Heart right ventricle (tissue), 16 donors: ENCODE measurements around the gene MYO5B. TPM values are rescaled to one million over a fixed set of nuclear protein-coding genes. Genes with fewer than 3 reads are reported as not detected.

ENCODE experiments used
- ATAC-seq, 8 donors: fragments of 200-7000 bp; cut with Tn5 transposase; one replicate each; pipeline ENCODE4 v1.9.1; 2020; ENCODE audit warnings: mild to moderate bottlenecking in 8 of 8, moderate library complexity in 8 of 8, moderate number of reproducible peaks in 1 of 8
- DNase-seq, 2 donors: peaks; one replicate each; pipeline ENCODE4 v3.0.0-alpha.2; 2020
- H3K27ac ChIP-seq, 10 donors: fragments of 200-600 bp; sonication (generic) in 2 of 10; one replicate each; pipeline versions ENCODE4 v1.5.0 to v1.8.0; 2020 to 2022; ENCODE audit warnings: mild to moderate bottlenecking in 3 of 10
- H3K27me3 ChIP-seq, 7 donors: fragments of 200-600 bp; one replicate each; pipeline ENCODE4 v1.8.0; 2021 to 2022; ENCODE audit warnings: mild to moderate bottlenecking in 2 of 7
- H3K36me3 ChIP-seq, 9 donors: fragments of 200-600 bp; sonication (generic) in 1 of 9; one replicate each; pipeline versions ENCODE4 v1.5.0 to v1.8.0; 2020 to 2022; ENCODE audit warnings: mild to moderate bottlenecking in 2 of 9
- H3K4me1 ChIP-seq, 9 donors: fragments of 200-600 bp; sonication (generic) in 1 of 9; one replicate each; pipeline versions ENCODE4 v1.5.0 to v1.8.0; 2020 to 2022; ENCODE audit warnings: mild to moderate bottlenecking in 4 of 9
- H3K4me3 ChIP-seq, 10 donors: fragments of 200-600 bp; sonication (generic) in 2 of 10; one replicate each; pipeline versions ENCODE4 v1.5.0 to v1.8.0; 2020 to 2022; ENCODE audit warnings: mild to moderate bottlenecking in 7 of 10, moderate library complexity in 2 of 10
- H3K9me3 ChIP-seq, 11 donors: fragments of 200-600 bp in 10 of 11; sonication (generic) in 2 of 11; one replicate each; pipeline versions ENCODE4 v1.5.0 to v1.8.0; 2013 to 2022; ENCODE audit warnings: mild to moderate bottlenecking in 2 of 11, control low read depth in 1 of 11, moderate library complexity in 1 of 11
- CTCF ChIP-seq, 9 donors: fragments of 200-600 bp; sonication (generic) in 2 of 9; IDR thresholded peaks; one replicate each; pipeline versions ENCODE4 v1.5.0 to v1.8.0; 2021 to 2022; ENCODE audit warnings: antibody characterized with exemption in 9 of 9, mild to moderate bottlenecking in 5 of 9, moderate library complexity in 1 of 9
- WGBS, 2 donors: extraction: QIAGEN DNeasy Blood & Tissue Kit; methylation state at CpG; one replicate each; pipeline ENCODE4 v1.1.7; 2013; ENCODE audit warnings: inconsistent platforms in 1 of 2; 5-methylcytosine and 5-hydroxymethylcytosine counted together
- intact Hi-C, 10 donors: fragments of 100-400 bp; cut with DNase I; formaldehyde crosslinking; loops; one replicate each; pipeline versions ENCODE4 v1.11.1 to v1.14.2; 2022
- polyA plus RNA-seq, 2 donors: library from polyadenylated mRNA; stranded (reverse); fragments of 200-250 nt; gene quantifications; one replicate each; pipeline ENCODE4 v1.2.3, GENCODE V29; 2013
- total RNA-seq, 10 donors: library from RNA; stranded (reverse); fragmentation: NEBNext Ultra II Directional in 3 of 10; extraction: Animal tissue kit (Norgen Biotek cat#: 25700) in 3 of 10; gene quantifications; one replicate each; pipeline versions ENCODE4 v1.2.1 to v1.2.4, GENCODE V29; 2021 to 2023
- donor health status: Arrhythmogenic right ventricular cardiomyopathy.
- donor health status: ischemic (EF 13 %, LVEDD 7.1; RV severe dilation, severe dysfunction).
- donor health status: healthy with polysubstance abuse.
- donor health status: DM: no; HTN: yes; CAD: no.
- donor health status: DM: no; HTN: no; CAD: no.
- donor health status: ischemic (EF 25% LVEDD 6.9; RV normal size, moderate dysfunction).
- donor health status: ischemic (EF 25% LVEDD 5.7; RV mildly dilated, moderate dysfunction).
- donor health status: healthy.
- donor health status: DM: yes; HTN: yes; CAD: no.
- donor health status: Ischemic cardiomyopathy.
- donor health status: ischemic (EF 35%, LVEDD 5.7; RV mildly dilated, moderate dysfunction).
- donor health status: nonischemic (EF 11% LVEDD 7.7; RV severe dilation, severe dysfunction).
- donor health status: DM: yes; HTN: yes; CAD: no.
- donor health status: PGD.
- donor health status: ischemic (EF 29% LVEDD 5.4; RV normal size, mild dysfunction).
- donor health status: nonischemic (EF 23%, LVEDD 6.1; RV moderate dilation, normal function).

MYO5B gene
- total and polyA plus RNA-seq, 12 donors: 0.20 to 3.7 (median 0.93) TPM

DNA sequence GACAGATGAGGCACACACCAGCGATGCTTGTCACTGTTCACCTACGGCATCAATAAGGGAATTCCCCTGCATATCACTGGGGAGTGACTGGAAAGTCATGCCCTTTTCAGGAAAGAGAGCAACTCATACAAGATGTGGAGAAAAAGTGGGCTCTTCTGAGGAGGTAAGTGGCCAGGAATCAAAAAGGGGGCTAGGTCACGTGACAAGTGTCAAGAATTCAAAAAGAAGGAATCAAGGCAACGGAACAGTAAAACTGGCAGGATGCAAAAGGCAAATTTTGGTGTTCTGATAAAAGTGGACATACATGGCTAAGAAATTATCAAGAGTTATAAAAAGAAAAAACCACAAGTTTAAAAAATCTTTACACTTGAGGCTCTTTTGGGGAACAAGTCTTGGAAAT, 190.9 kb downstream of the MYO5B start:
- peaks cover 0 to 65% (median 34%) of the 10 kb centered on the region in 7 donors for H3K27me3 ChIP-seq
- 61 to 71% methylated on average over 4 of the region's 4 CpGs for WGBS, 2 donors
- intact Hi-C loops: loop anchor here in 2 of 10 donors (10.0 kb wide), 2 partner anchors 191 to 351 kb away; partner anchors contain the start of gene MYO5B (in 1 of the 2)
- no peak overlapping the region for H3K4me3 ChIP-seq
- no peaks in the 10 kb centered on the region for H3K4me1 ChIP-seq
- ATAC-seq (no peak), DNase-seq (no peak)
- H3K36me3 ChIP-seq: no peaks in the 10 kb centered on the region
- no peak for TF ChIP-seq CTCF (IDR thresholded peaks at IDR 0.05)
- no peak overlapping the region for H3K27ac ChIP-seq
- no peaks in the 10 kb centered on the region for H3K9me3 ChIP-seq

DNA sequence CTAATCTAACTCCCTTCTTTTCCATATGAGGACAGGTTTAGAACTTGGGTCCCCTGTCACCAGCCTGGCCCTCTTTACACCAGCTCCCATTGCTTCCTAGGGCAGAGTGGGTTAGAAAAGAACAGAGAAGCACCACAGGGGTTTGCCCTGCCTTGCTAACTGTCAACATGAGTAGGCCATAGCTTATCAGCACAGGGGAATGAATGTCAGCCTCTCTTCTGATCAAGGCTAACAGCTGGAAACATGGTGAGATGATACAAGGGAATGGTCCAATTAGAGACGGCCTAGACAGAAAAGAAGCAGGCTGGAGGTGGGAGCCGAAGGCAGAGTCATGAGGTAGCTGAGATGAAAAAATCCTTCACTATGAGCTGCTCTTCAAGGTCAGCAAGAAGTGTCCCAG, 192.2 kb downstream of the MYO5B start:
- ATAC-seq (no peak), DNase-seq (no peak)
- Histone ChIP-seq H3K27me3 (peaks cover 0 to 58% (median 34%) of the 10 kb centered on the region in 7 donors), H3K9me3 (no peaks in the 10 kb centered on the region), H3K27ac (no peak overlapping the region), H3K36me3 (no peaks in the 10 kb centered on the region), H3K4me1 (peaks cover 0 to 5% (median 0%) of the 10 kb centered on the region in 9 donors), H3K4me3 (no peak overlapping the region)
- intact Hi-C loops: loop anchor here in 2 of 10 donors (10.0 kb wide), 2 partner anchors 192 to 352 kb away; partner anchors contain the start of gene MYO5B (in 1 of the 2)
- no peak for TF ChIP-seq CTCF (IDR thresholded peaks at IDR 0.05)
- WGBS, 2 donors: 49 to 54% methylated on average over 2 of the region's 2 CpGs

DNA sequence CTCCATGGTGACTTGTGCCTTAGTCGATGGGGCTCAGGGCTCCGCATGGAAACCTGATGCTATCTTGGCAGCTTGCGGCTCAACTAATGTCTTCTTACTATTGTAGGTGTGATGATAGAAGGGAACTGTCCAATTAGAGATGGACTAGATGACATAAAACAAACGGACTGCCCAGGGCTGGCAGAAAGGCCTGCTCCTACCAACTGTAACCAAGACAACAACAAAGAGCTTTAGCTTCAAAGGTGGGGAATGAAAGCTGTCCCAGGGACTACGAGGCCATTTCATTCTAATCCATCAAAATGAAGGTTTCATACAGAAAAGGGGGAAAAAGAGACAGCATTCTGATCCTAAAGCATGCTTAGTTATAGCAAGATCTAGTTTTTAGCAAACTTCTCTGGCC, 194.7 kb downstream of the MYO5B start:
- Histone ChIP-seq H3K36me3 (no peaks in the 10 kb centered on the region), H3K4me1 (peaks cover 0 to 6% (median 0%) of the 10 kb centered on the region in 9 donors), H3K27me3 (peaks cover 0 to 44% (median 27%) of the 10 kb centered on the region in 7 donors), H3K27ac (no peak overlapping the region), H3K4me3 (no peak overlapping the region), H3K9me3 (peaks cover 0 to 5% (median 0%) of the 10 kb centered on the region in 11 donors)
- intact Hi-C loops: loop anchor here in 2 of 10 donors (10.0 kb wide), 2 partner anchors 195 to 355 kb away; partner anchors contain the start of gene MYO5B (in 1 of the 2)
- TF ChIP-seq CTCF (IDR thresholded peaks at IDR 0.05): no peak
- DNase-seq (no peak), ATAC-seq (no peak)
- WGBS, 2 donors: 79 to 83% methylated on average over 5 of the region's 5 CpGs

DNA sequence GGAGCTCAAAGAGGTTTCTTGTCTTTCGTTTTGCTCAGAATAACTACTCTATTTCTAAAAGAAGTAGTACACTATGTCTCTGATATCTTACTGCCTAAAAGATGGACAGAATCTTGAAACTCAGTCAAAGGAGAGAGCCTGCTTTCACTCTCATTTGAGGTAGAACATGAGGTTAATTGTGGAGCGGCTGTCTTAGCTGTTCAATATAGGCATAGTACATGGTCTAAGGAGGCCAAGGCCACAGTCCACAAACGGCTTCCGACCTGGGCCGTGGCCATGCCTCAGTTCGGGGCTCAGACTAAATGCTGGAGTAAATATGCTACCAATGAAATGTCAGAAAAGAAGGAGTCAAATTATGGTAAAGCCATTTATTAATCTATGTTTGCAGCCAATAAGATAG, 195.8 kb downstream of the MYO5B start:
- no peak for DNase-seq
- Histone ChIP-seq H3K36me3 (no peaks in the 10 kb centered on the region), H3K4me3 (no peak overlapping the region), H3K9me3 (peaks cover 0 to 5% (median 0%) of the 10 kb centered on the region in 11 donors), H3K27me3 (peaks cover 0 to 35% (median 21%) of the 10 kb centered on the region in 7 donors), H3K27ac (no peak overlapping the region), H3K4me1 (peaks cover 0 to 6% (median 0%) of the 10 kb centered on the region in 9 donors)
- intact Hi-C loops: no loop called here
- peak in 1 of 8 donors; percentile 37 for ATAC-seq
- no peak for TF ChIP-seq CTCF (IDR thresholded peaks at IDR 0.05)
- 81 to 82% methylated on average over 6 of the region's 6 CpGs for WGBS, 2 donors
